C1 segment of cervical spinal cord (tissue), 14 donors: ENCODE measurements around the gene EMP3.
"Not testable (repeated sequence)": the region's sequence is repeated elsewhere in the genome, so short reads cannot be mapped to it uniquely, and the experiment has no call there.

ENCODE experiments used
- DNase-seq, 14 donors: peaks; one replicate each; lab custom pipeline; 2025; lab: John Stamatoyannopoulos, UW

The EMP3 gene

GRCh38 chr19:48317708-48317960 is 7.7 kb upstream of the EMP3 start:
- DNase-seq, result not testable (repeated sequence)

DNA sequence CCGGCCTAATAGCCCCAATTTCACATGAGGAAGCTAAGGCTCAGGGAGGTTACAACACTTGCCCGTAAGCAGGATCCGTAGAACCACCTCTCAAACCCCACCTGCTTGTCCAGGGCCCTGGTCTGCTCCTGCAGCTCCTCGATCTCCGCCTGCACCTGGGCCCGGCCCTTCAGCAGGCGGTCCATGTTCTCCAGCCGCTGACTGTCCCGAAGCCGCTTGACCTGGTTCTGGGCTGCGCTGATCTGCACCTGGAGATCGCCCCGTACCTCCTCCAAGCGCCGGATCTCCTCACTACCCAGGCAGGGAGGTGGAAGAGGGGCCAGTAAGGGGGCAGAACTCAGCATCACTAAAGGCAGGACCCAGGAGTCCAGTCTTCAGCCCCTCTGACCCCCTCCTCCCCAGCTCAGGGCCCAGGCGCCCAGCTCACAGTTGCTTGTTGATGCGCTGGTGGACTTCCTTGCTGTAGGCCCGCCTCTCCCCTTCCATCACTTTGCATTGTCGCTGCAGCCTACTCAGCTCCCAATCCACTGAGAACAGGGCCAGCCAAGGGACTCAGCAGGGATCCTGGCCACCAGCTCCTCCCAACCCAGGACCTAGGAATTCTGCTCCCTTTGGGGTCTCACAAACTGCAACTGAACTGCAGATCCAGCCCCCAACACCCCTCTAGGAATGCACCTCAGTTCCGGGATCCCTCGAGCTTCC is 6.9 kb upstream of the EMP3 start:
- DNase-seq, result no peak

DNA sequence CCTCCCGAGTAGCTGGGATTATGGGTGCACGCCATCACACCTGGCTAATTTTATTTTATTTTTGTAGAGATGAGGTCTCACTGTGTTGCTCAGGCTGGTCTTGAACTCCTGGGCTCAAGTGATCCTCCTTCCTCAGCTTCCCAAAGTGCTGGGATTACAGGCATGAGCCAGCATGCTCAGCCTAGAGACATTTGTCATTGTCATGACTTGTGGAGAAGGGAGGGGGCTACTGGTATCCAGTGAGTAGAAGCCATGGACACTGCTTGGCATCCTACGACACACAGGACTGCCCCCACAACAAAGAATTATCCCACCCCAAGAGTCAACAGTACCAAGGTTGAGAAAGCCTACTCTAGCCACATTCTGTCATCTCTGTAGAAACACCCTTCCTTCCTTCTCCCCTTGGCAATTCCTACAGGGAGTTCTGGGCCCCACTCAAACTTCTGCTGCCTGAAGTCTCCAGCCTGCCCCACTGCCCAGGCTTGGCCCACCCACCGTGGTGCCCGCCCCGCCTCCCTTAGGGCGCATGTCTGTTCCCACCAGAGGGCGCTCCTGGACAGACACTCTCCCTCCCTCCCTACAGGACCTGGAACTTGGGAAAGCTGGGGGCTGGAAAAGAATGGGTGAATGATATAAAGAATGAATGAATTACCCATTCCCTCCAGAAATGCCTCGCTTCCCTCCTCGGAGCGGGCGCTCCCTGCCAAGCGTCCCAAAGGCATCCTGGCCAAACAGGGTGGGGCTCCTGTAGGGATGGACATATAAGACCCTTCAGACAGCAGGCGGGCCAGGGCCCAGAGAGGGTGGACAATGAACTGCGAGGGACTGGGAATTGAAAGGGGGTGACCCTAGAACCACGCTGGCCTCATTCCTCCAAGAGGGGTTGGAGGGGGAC is 5.5 kb upstream of the EMP3 start:
- peak in 12 of 14 donors; percentile 12 to 78 (median 52) for DNase-seq

DNA sequence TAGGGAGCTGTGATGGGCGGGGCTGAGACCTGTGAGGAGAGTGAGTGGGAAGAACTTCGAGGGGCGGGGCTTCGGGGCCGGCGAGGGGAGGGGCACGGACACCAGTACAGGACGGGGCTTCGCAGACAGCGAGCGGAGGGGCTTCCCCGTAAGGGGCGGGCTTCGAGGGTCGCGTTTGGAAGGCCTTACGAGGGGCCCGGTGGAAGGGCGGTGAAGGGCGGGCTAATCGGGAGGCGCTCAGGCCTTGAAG is 4.1 kb upstream of the EMP3 start:
- peak in 12 of 14 donors; percentile 36 to 83 (median 71) for DNase-seq

DNA sequence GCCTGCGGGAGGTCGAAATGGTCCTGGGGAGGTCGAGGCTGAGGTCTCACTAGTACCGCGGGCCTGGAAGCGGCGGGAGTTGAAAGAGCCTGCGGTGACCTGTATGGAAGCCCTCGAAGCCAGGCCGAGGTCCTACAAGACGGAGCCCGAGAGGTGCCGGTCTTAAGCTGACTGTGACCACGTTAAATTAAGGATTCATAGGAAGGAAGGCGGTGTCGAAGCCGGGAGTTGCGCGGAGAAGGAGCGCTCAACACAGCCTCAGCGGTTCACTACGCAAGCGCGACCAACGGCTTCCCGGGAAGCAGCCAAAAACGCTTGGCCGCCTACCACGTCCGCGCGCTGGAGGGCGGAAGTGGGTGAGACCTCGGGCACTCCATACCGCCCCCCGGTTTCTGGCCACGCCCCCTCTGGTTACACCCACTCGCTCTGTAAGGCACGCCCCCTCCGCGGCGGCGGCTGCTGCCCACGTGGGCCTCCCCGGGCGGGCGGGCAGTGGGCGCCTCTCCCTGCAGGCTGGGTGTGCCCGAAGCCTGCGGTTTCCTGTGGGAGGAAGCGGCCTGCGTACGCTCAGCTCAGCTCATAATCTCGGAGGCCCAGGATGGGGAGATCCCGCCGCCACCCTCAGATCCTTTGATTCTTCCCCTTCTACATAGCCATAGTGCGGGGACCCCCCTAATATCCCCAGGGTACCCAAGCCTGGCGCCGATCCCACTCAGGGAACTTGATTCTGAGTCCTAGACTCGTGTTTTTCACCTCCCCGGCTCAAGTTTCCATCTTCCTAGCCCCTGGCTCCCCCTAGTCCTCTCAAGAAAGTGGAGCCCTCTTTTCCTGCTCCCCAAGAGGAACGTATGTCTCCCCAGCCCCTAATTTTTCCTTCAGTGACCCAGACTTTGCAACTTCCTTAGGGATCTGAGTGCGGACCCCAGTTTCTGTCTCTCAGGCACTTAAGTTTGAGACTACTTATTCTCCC is 3.4 kb upstream of the EMP3 start:
- DNase-seq, result peak; percentile 66 to 97 (median 93)

GRCh38 chr19:48329167-48329891 is 4.0 kb downstream of the EMP3 start:
- DNase-seq, result peak in 1 of 14 donors; percentile 1

- peak in 13 of 14 donors; percentile 34 to 93 (median 78) for DNase-seq
Measured at GRCh38 chr19:48330012-48330681, 4.8 kb downstream of the EMP3 start.

GRCh38 chr19:48332351-48332661 is 7.0 kb downstream of the EMP3 start:
- no peak for DNase-seq

DNA sequence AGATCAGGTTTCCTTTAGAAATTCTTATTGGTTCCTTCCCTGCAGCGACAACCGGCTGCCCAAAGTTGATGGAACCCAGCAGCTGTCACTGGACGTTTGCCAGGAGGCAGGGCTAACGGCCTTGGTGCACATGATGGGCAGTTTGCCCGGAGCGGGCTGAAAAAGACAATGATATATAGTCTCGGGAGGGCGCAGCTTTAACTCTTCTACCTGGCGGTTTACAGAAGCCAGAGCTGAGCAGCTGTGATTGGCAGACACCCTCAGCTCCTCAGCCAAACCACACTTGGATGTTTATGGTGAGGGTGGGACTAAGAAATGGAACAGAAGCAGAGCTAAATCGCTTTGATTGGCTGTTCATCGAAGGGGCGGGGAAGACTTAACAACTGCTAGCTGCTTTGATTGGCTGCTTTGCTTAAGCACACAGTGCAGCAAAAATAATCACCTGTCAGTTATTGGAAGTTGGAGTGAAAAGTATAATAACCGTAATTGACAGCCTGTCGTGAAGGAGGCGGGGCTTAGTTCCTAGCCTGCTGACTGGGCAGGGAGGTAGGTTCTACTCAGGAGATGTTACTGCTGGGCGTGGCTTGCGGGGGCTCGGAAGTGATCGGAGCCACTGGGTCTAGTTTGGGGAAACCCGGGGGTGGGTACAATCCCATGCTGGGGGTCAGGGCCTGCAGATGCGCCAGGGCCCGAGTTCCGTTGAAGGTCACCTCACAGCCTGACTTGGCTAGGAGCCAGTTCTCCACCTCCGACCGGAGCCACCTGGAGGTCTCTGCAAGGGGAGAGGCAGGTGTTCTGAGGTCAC is 7.5 kb downstream of the EMP3 start:
- peak in 12 of 14 donors; percentile 47 to 95 (median 80) for DNase-seq

- DNase-seq, result peak in 12 of 14 donors; percentile 28 to 81 (median 48)
Measured at GRCh38 chr19:48333467-48334384, 8.4 kb downstream of the EMP3 start.

DNA sequence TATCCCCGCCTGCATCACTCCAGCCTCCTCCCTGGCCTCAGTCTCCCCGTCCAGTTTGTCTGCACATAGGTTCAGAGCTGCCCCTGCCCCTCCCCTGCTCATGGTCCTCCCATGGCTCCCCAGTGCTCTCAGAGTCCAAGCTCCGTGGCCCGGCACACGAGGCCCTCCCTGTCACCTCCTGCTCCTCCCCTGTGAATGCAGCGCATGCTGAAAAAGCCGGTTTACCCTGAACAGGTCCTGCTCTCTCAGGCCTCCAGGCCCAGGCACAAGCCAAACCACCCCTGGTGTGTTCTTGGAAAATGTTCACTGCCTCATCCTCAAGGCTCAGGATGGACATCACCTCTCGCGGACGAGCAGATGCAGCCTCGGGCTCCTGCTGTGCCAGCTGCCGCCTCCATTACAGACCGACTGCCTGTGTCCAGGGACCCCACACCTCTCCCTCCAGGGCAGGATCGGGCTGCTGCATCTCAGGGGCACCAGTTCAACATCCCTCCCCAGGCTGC is 13.0 kb downstream of the EMP3 start:
- no peak for DNase-seq

- no peak for DNase-seq
Measured at GRCh38 chr19:48338802-48339503, 13.6 kb downstream of the EMP3 start.

GRCh38 chr19:48340995-48341394 is 15.6 kb downstream of the EMP3 start:
- DNase-seq, result peak in 5 of 14 donors; percentile 8 to 55 (median 18)

- DNase-seq, result no peak
Measured at GRCh38 chr19:48341515-48342413, 16.4 kb downstream of the EMP3 start.

GRCh38 chr19:48342414-48342738 is 17.0 kb downstream of the EMP3 start:
- DNase-seq, result no peak

- DNase-seq, result no peak
Measured at GRCh38 chr19:48342841-48343540, 17.6 kb downstream of the EMP3 start.

DNA sequence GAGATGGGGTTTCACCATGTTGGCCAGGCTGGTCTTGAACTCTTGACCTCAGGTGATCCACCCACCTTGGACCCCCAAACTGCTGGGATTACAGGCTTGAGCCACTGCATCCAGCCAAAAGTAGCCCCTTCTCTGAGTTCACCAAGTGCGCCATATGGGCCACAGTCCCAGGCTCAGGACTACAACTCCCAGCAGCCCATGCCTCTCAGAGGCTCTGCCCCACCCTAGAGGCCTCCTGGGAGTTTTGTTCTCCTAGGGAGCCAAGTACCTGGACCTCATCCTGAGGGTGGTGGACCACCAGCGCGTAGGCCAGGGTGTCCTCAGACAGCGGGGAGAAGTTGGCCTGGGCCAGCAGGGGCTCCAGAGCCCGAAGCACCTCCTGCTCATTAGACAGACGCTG is 19.5 kb downstream of the EMP3 start:
- DNase-seq, result no peak
